Mammary epithelial cell (primary cell): Measurements from ENCODE around the gene KCNJ11.

ENCODE experiments used
- CTCF ChIP-seq, 2 donors: IDR thresholded peaks in 1 of 2; conservative IDR thresholded peaks in 1 of 2; 2 replicates each; pipeline ENCODE4 v1.5.1; 2011 to 2012; ENCODE audit warnings: inconsistent platforms in 2 of 2, low read length in 2 of 2, mild to moderate bottlenecking in 2 of 2, control low read depth in 1 of 2, low read depth in 1 of 2; ENCODE audit not compliant: insufficient read depth in 1 of 2; ENCODE audit errors: extremely low read depth in 1 of 2
- EZH2 ChIP-seq: IDR thresholded peaks from 2 replicates; pipeline ENCODE4 v1.6.1; 2012; ENCODE audit warnings: low read length, inconsistent platforms, borderline replicate concordance

- TF ChIP-seq EZH2 (no peak), CTCF (conservative IDR thresholded peaks at IDR 0.05 in 1 of 2, IDR thresholded peaks at IDR 0.05 in 1 of 2; ENCODE audit: extremely low read depth in 1 of 2, insufficient read depth in 1 of 2, low read depth in 1 of 2, low read length in 2 of 2) (no peak)
Measured at GRCh38 chr11:17416492-17416891, 28.0 kb upstream of the KCNJ11 start.
